Endothelial cell of umbilical vein (primary cell): ENCODE data around the gene MEX3D. TPM values are rescaled to one million over a fixed set of nuclear protein-coding genes. Genes with fewer than 3 reads are reported as not detected.

Experiments
- BruUV-seq: library from RNA; stranded (reverse); fragments of 400-500 nt; replicated peaks from 2 replicates; lab custom pipeline; 2021; lab: Mats Ljungman, UMichigan
- CTCF ChIA-PET: fragments of 300-600, 350-600 bp; sonication (Branson Sonifier 250); formaldehyde crosslinking; loops from one replicate; lab custom pipeline; 2021; ENCODE audit warnings: antibody characterized with exemption, inconsistent platforms; lab: Charles Lee
- POLR2A ChIA-PET: fragments of 300-600, 350-600 bp; sonication (Branson Sonifier 250); formaldehyde crosslinking; loops from one replicate; lab custom pipeline; 2021; ENCODE audit warnings: antibody characterized with exemption, inconsistent platforms; lab: Charles Lee
- DNase-seq: peaks from one replicate; pipeline ENCODE4 v3.0.0-alpha.2; 2011; ENCODE audit warnings: low read depth, low spot score
- FAIRE-seq: peaks from 2 replicates; lab custom pipeline; 2011; peaks lifted over from hg19 to GRCh38; lab: Jason Lieb, UNC
- H2AFZ ChIP-seq: 2 replicates; pipeline ENCODE4 v1.6.0; 2012; ENCODE audit warnings: low read depth, low read length, control low read depth, inconsistent platforms
- H3K27ac ChIP-seq: 2 replicates; pipeline ENCODE4 v1.5.1; 2011; ENCODE audit warnings: low read depth, mild to moderate bottlenecking, control low read depth, low read length, moderate library complexity; ENCODE audit not compliant: insufficient read depth
- H3K27me3 ChIP-seq, 2 experiments: 2 replicates each; pipeline versions ENCODE4 v1.6.0 to v1.6.1; 2011; ENCODE audit warnings: low read length in 2 of 2, mixed read lengths in 1 of 2; ENCODE audit not compliant: control insufficient read depth in 2 of 2, insufficient read depth in 2 of 2
- H3K36me3 ChIP-seq, 2 experiments: 2 replicates in 1 of 2; 3 replicates in 1 of 2; pipeline ENCODE4 v1.5.1; 2011; ENCODE audit warnings: low read length in 2 of 2, mild to moderate bottlenecking in 1 of 2, moderate library complexity in 1 of 2; ENCODE audit not compliant: control insufficient read depth in 2 of 2, insufficient read depth in 2 of 2; ENCODE audit errors: extremely low read depth in 1 of 2
- H3K4me1 ChIP-seq: 3 replicates; pipeline ENCODE4 v1.5.1; 2011; ENCODE audit warnings: mild to moderate bottlenecking, low read length; ENCODE audit not compliant: control insufficient read depth, insufficient read depth; ENCODE audit errors: extremely low read depth
- H3K4me2 ChIP-seq: 2 replicates; pipeline ENCODE4 v1.6.1; 2011; ENCODE audit warnings: low read length, control low read depth, mixed read lengths; ENCODE audit not compliant: insufficient read depth
- H3K4me3 ChIP-seq, 3 experiments: fragments of 200-600 bp in 1 of 3; sonication (generic), shearing (Covaris generic) in 1 of 3; replicated peaks in 1 of 3; 2 replicates each; pipeline ENCODE4 v1.5.1; 2011 to 2016; ENCODE audit warnings: control low read depth in 3 of 3, low read length in 3 of 3, mild to moderate bottlenecking in 2 of 3, inconsistent platforms in 1 of 3, low read depth in 1 of 3, moderate library complexity in 1 of 3; ENCODE audit not compliant: insufficient read depth in 1 of 3
- H3K79me2 ChIP-seq: 2 replicates; pipeline ENCODE4 v1.6.0; 2012; ENCODE audit warnings: low read length, inconsistent platforms; ENCODE audit not compliant: control insufficient read depth, insufficient read depth
- H3K9ac ChIP-seq: replicated peaks from 2 replicates; pipeline ENCODE3; 2011; ENCODE audit warnings: low read length, control low read depth; ENCODE audit not compliant: insufficient read depth; ENCODE audit errors: extremely low read depth
- H3K9me1 ChIP-seq: replicated peaks from 3 replicates; pipeline ENCODE4 v1.6.0; 2011; ENCODE audit warnings: mild to moderate bottlenecking, low read length; ENCODE audit not compliant: control insufficient read depth, insufficient read depth; ENCODE audit errors: extremely low read depth
- H3K9me3 ChIP-seq: replicated peaks from 2 replicates; pipeline ENCODE4 v1.5.1; 2012; ENCODE audit warnings: low read length, inconsistent platforms; ENCODE audit not compliant: control insufficient read depth, insufficient read depth
- H4K20me1 ChIP-seq: replicated peaks from 2 replicates; pipeline ENCODE3; 2011; ENCODE audit warnings: mild to moderate bottlenecking, low read length; ENCODE audit not compliant: control insufficient read depth, insufficient read depth; ENCODE audit errors: extremely low read depth
- EZH2 ChIP-seq: IDR thresholded peaks from 2 replicates; pipeline ENCODE4 v1.6.1; 2012; ENCODE audit warnings: borderline replicate concordance, low read depth, mild to moderate bottlenecking, moderate library complexity, low read length, inconsistent platforms; ENCODE audit not compliant: severe bottlenecking
- FOS ChIP-seq: IDR thresholded peaks from 2 replicates; pipeline ENCODE4 v1.6.1; 2011; ENCODE audit warnings: mild to moderate bottlenecking, low read length, moderate library complexity, borderline replicate concordance; ENCODE audit not compliant: insufficient read depth
- GATA2 ChIP-seq: IDR thresholded peaks from 2 replicates; pipeline ENCODE4 v1.7.0; 2011; ENCODE audit warnings: low read depth, mild to moderate bottlenecking, moderate library complexity, mixed read lengths, low read length; ENCODE audit not compliant: insufficient read length, insufficient read depth
- JUN ChIP-seq: IDR thresholded peaks from 2 replicates; pipeline ENCODE4 v1.6.1; 2011; ENCODE audit warnings: borderline replicate concordance, low read depth; ENCODE audit not compliant: insufficient read length, insufficient read depth
- MAX ChIP-seq: IDR thresholded peaks from 2 replicates; pipeline ENCODE4 v1.6.1; 2011; ENCODE audit not compliant: insufficient read depth, insufficient read length
- MYC ChIP-seq: IDR thresholded peaks from one replicate; pipeline ENCODE4 v1.6.1; 2011; ENCODE audit warnings: mild to moderate bottlenecking, low read depth, low read length
- POLR2A ChIP-seq: IDR thresholded peaks from 2 replicates; pipeline ENCODE4 v1.6.1; 2012; ENCODE audit warnings: low read depth, mild to moderate bottlenecking, control low read depth, low read length
- POLR2AphosphoS5 ChIP-seq: IDR thresholded peaks from 2 replicates; pipeline ENCODE4 v1.6.1; 2012; ENCODE audit warnings: low read depth, mild to moderate bottlenecking, control low read depth, low read length, moderate library complexity; ENCODE audit not compliant: insufficient read depth
- dilution Hi-C: fragments of 300-500 bp; cut with MboI; formaldehyde crosslinking; loops from one replicate; pipeline ENCODE4 v1.15.0; 2019; ENCODE audit warnings: low sequenced_read_pairs; ENCODE audit not compliant: extremely low pct_ligation_motif_present
- intact Hi-C: fragments of 100-400 bp; cut with micrococcal nuclease; formaldehyde crosslinking; loops from one replicate; pipeline ENCODE4 v1.10.0; 2022
- polyA plus RNA-seq, 4 experiments: library from polyadenylated mRNA; depleted of rRNA in 3 of 4; stranded (reverse) in 3 of 4; unstranded in 1 of 4; fragments of >200 nt; gene quantifications; 2 replicates each; pipeline versions ENCODE4 v1.2.1 to v1.2.3, GENCODE V29; 2011 to 2012; ENCODE audit warnings: missing spikeins in 1 of 4
- total RNA-seq: library from RNA; stranded (reverse); gene quantifications from 2 replicates; pipeline ENCODE4 v1.2.3, GENCODE V29; 2021
- TF ChIP-seq, protein P1 (sequence below), 2 donors: IDR thresholded peaks; 1 replicate in 1 of 2; 2 replicates in 1 of 2; pipeline ENCODE4 v1.5.1; 2011; ENCODE audit warnings: low read length in 2 of 2, mild to moderate bottlenecking in 2 of 2, moderate library complexity in 2 of 2, control low read depth in 1 of 2, inconsistent platforms in 1 of 2, low read depth in 1 of 2; ENCODE audit not compliant: insufficient read depth in 1 of 2; ENCODE audit errors: extremely low read depth in 1 of 2

Gene MEX3D
- total and polyA plus RNA-seq, 2 donors (not counting 3 experiments of a cell fraction or from before 2014, with no cell fraction given), result 30.0 to 96.7 TPM

DNA sequence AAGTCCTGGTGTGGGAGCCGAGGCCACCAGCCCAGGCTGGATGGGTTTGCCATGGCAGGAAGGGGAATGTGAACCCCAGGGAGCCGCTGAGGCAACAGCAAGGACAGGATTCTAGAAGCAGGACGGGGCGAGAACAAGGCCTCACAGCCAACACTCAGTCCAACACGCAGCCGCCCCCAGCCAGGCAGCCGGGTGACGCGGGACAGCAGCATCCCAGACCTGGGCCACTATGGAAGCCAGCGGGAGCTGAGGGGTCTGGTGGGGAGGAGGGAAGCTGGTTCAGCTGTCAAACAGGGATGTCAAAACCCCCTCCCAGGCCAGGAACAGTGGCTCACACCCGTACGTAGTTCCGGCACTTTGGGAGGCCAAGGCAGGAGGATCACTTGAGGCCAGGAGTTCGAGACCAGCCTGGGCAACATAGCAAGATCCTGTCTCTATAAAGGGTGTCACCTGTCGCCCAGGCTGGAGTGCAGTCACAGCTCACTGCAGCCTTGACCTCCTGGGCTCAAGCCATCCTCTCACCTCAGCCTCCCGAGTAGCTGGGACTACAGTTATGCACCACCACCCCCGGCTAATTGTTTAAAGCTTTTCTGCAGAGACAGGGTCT, 6.8 kb downstream of the MEX3D start:
- ChIA-PET POLR2A (no interaction called here), CTCF (interaction anchor here (1.7 kb wide), 1 partner anchor 15 kb away, joined by 10 read pairs; no protein-coding TSS in a partner anchor)
- Histone ChIP-seq H3K9me1 (no peaks in the 10 kb centered on the region), H3K27me3 (no peaks in the 10 kb centered on the region), H3K27ac (no peak overlapping the region), H2AFZ (no peak overlapping the region), H3K4me1 (peaks cover 8% of the 10 kb centered on the region), H3K4me3 (no peak overlapping the region), H3K9me3 (no peaks in the 10 kb centered on the region), H3K4me2 (no peak overlapping the region), H3K79me2 (peaks cover 82% of the 10 kb centered on the region), H4K20me1 (peaks cover 5% of the 10 kb centered on the region), H3K36me3 (peaks cover 9 to 14% of the 10 kb centered on the region in 2 experiments), H3K9ac (no peak overlapping the region)
- DNase-seq (no peak), FAIRE-seq (no peak)
- dilution Hi-C loops, result no loop called here
- no TSS peak for BruUV-seq
- intact Hi-C loops, result no loop called here
- TF ChIP-seq, protein P1, sequence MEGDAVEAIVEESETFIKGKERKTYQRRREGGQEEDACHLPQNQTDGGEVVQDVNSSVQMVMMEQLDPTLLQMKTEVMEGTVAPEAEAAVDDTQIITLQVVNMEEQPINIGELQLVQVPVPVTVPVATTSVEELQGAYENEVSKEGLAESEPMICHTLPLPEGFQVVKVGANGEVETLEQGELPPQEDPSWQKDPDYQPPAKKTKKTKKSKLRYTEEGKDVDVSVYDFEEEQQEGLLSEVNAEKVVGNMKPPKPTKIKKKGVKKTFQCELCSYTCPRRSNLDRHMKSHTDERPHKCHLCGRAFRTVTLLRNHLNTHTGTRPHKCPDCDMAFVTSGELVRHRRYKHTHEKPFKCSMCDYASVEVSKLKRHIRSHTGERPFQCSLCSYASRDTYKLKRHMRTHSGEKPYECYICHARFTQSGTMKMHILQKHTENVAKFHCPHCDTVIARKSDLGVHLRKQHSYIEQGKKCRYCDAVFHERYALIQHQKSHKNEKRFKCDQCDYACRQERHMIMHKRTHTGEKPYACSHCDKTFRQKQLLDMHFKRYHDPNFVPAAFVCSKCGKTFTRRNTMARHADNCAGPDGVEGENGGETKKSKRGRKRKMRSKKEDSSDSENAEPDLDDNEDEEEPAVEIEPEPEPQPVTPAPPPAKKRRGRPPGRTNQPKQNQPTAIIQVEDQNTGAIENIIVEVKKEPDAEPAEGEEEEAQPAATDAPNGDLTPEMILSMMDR (IDR thresholded peaks at IDR 0.05; ENCODE audit: extremely low read depth in 1 of 2, insufficient read depth in 1 of 2, low read depth in 1 of 2, low read length in 2 of 2), result no peak
- TF ChIP-seq JUN (no peak), EZH2 (no peak), MAX (no peak), POLR2AphosphoS5 (no peak), GATA2 (no peak), MYC (no peak), FOS (no peak), POLR2A (no peak)
